GM23338 (cell line): Measurements from ENCODE around the gene CCDC183. TPM values are rescaled to one million over a fixed set of nuclear protein-coding genes. Genes with fewer than 3 reads are reported as not detected.

Experiments
- ATAC-seq: fragments of 200-7000 bp; cut with Tn5 transposase; 3 replicates; pipeline ENCODE4 v1.9.1; 2020
- DNase-seq: peaks from one replicate; pipeline ENCODE4 v3.0.0-alpha.2; 2015; ENCODE audit warnings: low spot score
- H2AFZ ChIP-seq: fragments of 200-600 bp; sonication (generic); 2 replicates; pipeline ENCODE4 v1.8.0; 2016; ENCODE audit warnings: antibody characterized with exemption, mild to moderate bottlenecking, moderate library complexity
- H3F3A ChIP-seq: fragments of 200-600 bp; sonication (generic); replicated peaks from 2 replicates; pipeline ENCODE4 v1.8.0; 2017; ENCODE audit warnings: antibody characterized with exemption, mixed run types, low read depth
- H3K27ac ChIP-seq: fragments of 200-600 bp; sonication (generic); 2 replicates; pipeline ENCODE4 v1.6.1; 2016; ENCODE audit warnings: low read depth
- H3K27me3 ChIP-seq: fragments of 200-600 bp; sonication (generic); 2 replicates; pipeline ENCODE4 v1.8.0; 2016; ENCODE audit warnings: mild to moderate bottlenecking, mixed run types, moderate library complexity; ENCODE audit not compliant: insufficient read depth
- H3K36me3 ChIP-seq: fragments of 200-600 bp; sonication (generic); 2 replicates; pipeline ENCODE4 v1.8.0; 2016; ENCODE audit warnings: mild to moderate bottlenecking; ENCODE audit not compliant: insufficient read depth
- H3K4me1 ChIP-seq: fragments of 200-600 bp; sonication (generic); 2 replicates; pipeline ENCODE4 v1.8.0; 2016; ENCODE audit warnings: mild to moderate bottlenecking, moderate library complexity; ENCODE audit not compliant: insufficient read depth
- H3K4me2 ChIP-seq: fragments of 200-600 bp; sonication (generic); 2 replicates; pipeline ENCODE4 v1.7.1; 2017; ENCODE audit warnings: mixed run types
- H3K4me3 ChIP-seq: fragments of 200-600 bp; sonication (generic); 2 replicates; pipeline ENCODE4 v1.6.1; 2016; ENCODE audit warnings: mixed run types
- H3K79me2 ChIP-seq: fragments of 200-600 bp; sonication (generic); replicated peaks from 2 replicates; pipeline ENCODE4 v1.8.0; 2017; ENCODE audit warnings: mild to moderate bottlenecking; ENCODE audit not compliant: insufficient read depth
- H3K9me2 ChIP-seq: fragments of 200-600 bp; sonication (generic); 2 replicates; pipeline ENCODE4 v1.8.0; 2017; ENCODE audit not compliant: insufficient read depth
- H4K20me1 ChIP-seq: fragments of 200-600 bp; sonication (generic); replicated peaks from 2 replicates; pipeline ENCODE4 v1.8.0; 2017; ENCODE audit warnings: mild to moderate bottlenecking; ENCODE audit not compliant: insufficient read depth
- H3K27ac Mint-ChIP-seq: 2 replicates; pipeline ENCODE4 v1.8.0; 2020; ENCODE audit warnings: inconsistent platforms, mild to moderate bottlenecking, moderate library complexity, mixed read lengths
- H3K27me3 Mint-ChIP-seq: 3 replicates; pipeline ENCODE4 v1.8.0; 2022; ENCODE audit warnings: low read depth, mild to moderate bottlenecking, moderate library complexity, mixed read lengths, inconsistent platforms; ENCODE audit not compliant: insufficient read depth, poor library complexity
- H3K36me3 Mint-ChIP-seq: 3 replicates; pipeline ENCODE4 v1.8.0; 2021; ENCODE audit warnings: low read depth, mild to moderate bottlenecking, inconsistent platforms, moderate library complexity, mixed read lengths
- H3K4me1 Mint-ChIP-seq: 3 replicates; pipeline ENCODE4 v1.8.0; 2020; ENCODE audit warnings: mild to moderate bottlenecking, inconsistent platforms, mixed read lengths
- H3K4me3 Mint-ChIP-seq: 3 replicates; pipeline ENCODE4 v1.8.0; 2021; ENCODE audit warnings: moderate library complexity, mild to moderate bottlenecking, inconsistent platforms, mixed read lengths
- H3K9me3 Mint-ChIP-seq: 3 replicates; pipeline ENCODE4 v1.8.0; 2020; ENCODE audit warnings: moderate library complexity, mild to moderate bottlenecking, inconsistent platforms, mixed read lengths
- CREB1 ChIP-seq: fragments of 250-450 bp; sonication (Bioruptor Pico); IDR thresholded peaks from 2 replicates; pipeline ENCODE4 v1.5.0; 2020; ENCODE audit warnings: low read depth, mild to moderate bottlenecking, moderate library complexity
- EZH2 ChIP-seq: fragments of 200-600 bp; sonication (generic); IDR thresholded peaks from one replicate; pipeline ENCODE4 v1.8.0; 2017; ENCODE audit warnings: antibody characterized with exemption, mild to moderate bottlenecking, low read depth; ENCODE audit not compliant: unreplicated experiment
- EZH2phosphoT487 ChIP-seq: fragments of 200-600 bp; sonication (generic); IDR thresholded peaks from one replicate; pipeline ENCODE4 v1.8.1; 2018; ENCODE audit warnings: antibody characterized with exemption; ENCODE audit not compliant: unreplicated experiment
- JUNB ChIP-seq: IDR thresholded peaks from one replicate; pipeline ENCODE4 v1.6.1; 2016; ENCODE audit warnings: antibody characterized with exemption; ENCODE audit not compliant: unreplicated experiment
- NANOG ChIP-seq: IDR thresholded peaks from 2 replicates; pipeline ENCODE4 v1.6.1; 2016; ENCODE audit warnings: antibody characterized with exemption, borderline replicate concordance
- POLR2AphosphoS5 ChIP-seq: IDR thresholded peaks from 2 replicates; pipeline ENCODE4 v1.6.1; 2016; ENCODE audit warnings: antibody characterized with exemption, low read depth
- STAT1 ChIP-seq: IDR thresholded peaks from one replicate; pipeline ENCODE4 v1.6.1; 2016; ENCODE audit warnings: antibody characterized with exemption; ENCODE audit not compliant: unreplicated experiment
- ZNF114 ChIP-seq: fragments of 250-450 bp; sonication (Bioruptor Pico); IDR thresholded peaks from 2 replicates; pipeline ENCODE4 v1.5.0; 2020; ENCODE audit warnings: mild to moderate bottlenecking, moderate library complexity
- ZNF331 ChIP-seq: fragments of 250-450 bp; sonication (Bioruptor Pico); IDR thresholded peaks from 2 replicates; pipeline ENCODE4 v1.5.0; 2020; ENCODE audit warnings: low read depth, mild to moderate bottlenecking, moderate library complexity
- polyA plus RNA-seq: library from polyadenylated mRNA; unstranded; fragments of >200 nt; fragmentation: Nextera tagmentation; extraction: Ambion mirVana; gene quantifications from 2 replicates; pipeline ENCODE4 v1.2.1, GENCODE V29; 2016
- total RNA-seq: library from RNA; depleted of rRNA; stranded (reverse); fragments of >200 nt; shearing (Covaris generic); gene quantifications from 2 replicates; pipeline ENCODE4 v1.2.3, GENCODE V29; 2014
- TF ChIP-seq, protein P1 (sequence below): IDR thresholded peaks from 2 replicates; pipeline ENCODE4 v1.6.1; 2016; ENCODE audit warnings: antibody characterized with exemption
- TF ChIP-seq, protein P2 (sequence below), 2 experiments: fragments of 200-600 bp in 1 of 2; sonication (generic) in 1 of 2; conservative IDR thresholded peaks; 2 replicates each; pipeline versions ENCODE4 v1.5.1 to v1.6.1; 2016 to 2017; ENCODE audit warnings: antibody characterized with exemption in 2 of 2, low read depth in 2 of 2, mild to moderate bottlenecking in 2 of 2, moderate library complexity in 1 of 2
- TF ChIP-seq, protein P3 (sequence below): IDR thresholded peaks from one replicate; pipeline ENCODE4 v1.6.1; 2018; ENCODE audit warnings: antibody characterized with exemption; ENCODE audit not compliant: unreplicated experiment
- TF ChIP-seq, protein P4 (sequence below): fragments of 250-450 bp; sonication (Bioruptor Pico); IDR thresholded peaks from 2 replicates; pipeline ENCODE4 v1.5.0; 2020; ENCODE audit warnings: mild to moderate bottlenecking, moderate library complexity

The CCDC183 gene
- total and polyA plus RNA-seq, 2 experiments from 2014 or later = 1.1 to 1.2 TPM

DNA sequence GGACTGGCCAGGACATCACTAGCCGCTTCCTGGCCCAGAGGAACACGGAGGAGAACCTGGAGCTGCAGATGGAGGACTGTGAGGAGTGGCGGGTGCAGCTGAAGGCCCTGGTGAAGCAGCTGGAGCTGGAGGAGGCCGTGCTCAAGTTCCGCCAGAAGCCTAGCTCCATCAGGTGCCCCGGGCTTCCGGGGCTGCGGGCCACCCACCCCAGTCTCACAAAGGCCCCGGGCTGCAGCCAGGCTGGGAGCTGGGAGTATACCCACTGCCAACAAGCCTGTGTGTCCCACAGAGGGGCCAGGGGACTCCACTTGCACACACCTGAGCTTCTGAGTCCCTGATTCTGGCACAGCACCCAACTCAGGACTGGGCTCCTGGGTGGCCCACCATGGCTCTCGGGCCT lies 9.9 kb downstream of the CCDC183 start:
- Histone ChIP-seq H3K4me2 (no peak overlapping the region), H3K4me1 (peaks cover 11% of the 10 kb centered on the region; the same call in 1 of the 2 replicates), H3K27me3 (no peaks in the 10 kb centered on the region), H3K27ac (no peak overlapping the region), H3K4me3 (no peak overlapping the region), H4K20me1 (peaks cover 20% of the 10 kb centered on the region), H3K9me2 (no peaks in the 10 kb centered on the region), H3F3A (0 out of 2 replicates have a peak, but pooled peaks cover 6% of the 10 kb centered on the region), H3K79me2 (peaks cover 27% of the 10 kb centered on the region), H3K36me3 (no peaks in the 10 kb centered on the region), H2AFZ (no peak overlapping the region)
- Mint-ChIP-seq H3K9me3 (no peaks in the 10 kb centered on the region; the same call in 2 of the 3 replicates), H3K27ac (no peak overlapping the region), H3K36me3 (peaks cover 24% of the 10 kb centered on the region), H3K4me3 (peak overlapping the region; percentile 88), H3K4me1 (peaks cover 23% of the 10 kb centered on the region), H3K27me3 (peaks cover 31% of the 10 kb centered on the region)
- TF ChIP-seq, protein P1, sequence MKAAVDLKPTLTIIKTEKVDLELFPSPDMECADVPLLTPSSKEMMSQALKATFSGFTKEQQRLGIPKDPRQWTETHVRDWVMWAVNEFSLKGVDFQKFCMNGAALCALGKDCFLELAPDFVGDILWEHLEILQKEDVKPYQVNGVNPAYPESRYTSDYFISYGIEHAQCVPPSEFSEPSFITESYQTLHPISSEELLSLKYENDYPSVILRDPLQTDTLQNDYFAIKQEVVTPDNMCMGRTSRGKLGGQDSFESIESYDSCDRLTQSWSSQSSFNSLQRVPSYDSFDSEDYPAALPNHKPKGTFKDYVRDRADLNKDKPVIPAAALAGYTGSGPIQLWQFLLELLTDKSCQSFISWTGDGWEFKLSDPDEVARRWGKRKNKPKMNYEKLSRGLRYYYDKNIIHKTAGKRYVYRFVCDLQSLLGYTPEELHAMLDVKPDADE = no peak
- TF ChIP-seq, protein P2, sequence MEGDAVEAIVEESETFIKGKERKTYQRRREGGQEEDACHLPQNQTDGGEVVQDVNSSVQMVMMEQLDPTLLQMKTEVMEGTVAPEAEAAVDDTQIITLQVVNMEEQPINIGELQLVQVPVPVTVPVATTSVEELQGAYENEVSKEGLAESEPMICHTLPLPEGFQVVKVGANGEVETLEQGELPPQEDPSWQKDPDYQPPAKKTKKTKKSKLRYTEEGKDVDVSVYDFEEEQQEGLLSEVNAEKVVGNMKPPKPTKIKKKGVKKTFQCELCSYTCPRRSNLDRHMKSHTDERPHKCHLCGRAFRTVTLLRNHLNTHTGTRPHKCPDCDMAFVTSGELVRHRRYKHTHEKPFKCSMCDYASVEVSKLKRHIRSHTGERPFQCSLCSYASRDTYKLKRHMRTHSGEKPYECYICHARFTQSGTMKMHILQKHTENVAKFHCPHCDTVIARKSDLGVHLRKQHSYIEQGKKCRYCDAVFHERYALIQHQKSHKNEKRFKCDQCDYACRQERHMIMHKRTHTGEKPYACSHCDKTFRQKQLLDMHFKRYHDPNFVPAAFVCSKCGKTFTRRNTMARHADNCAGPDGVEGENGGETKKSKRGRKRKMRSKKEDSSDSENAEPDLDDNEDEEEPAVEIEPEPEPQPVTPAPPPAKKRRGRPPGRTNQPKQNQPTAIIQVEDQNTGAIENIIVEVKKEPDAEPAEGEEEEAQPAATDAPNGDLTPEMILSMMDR (conservative IDR thresholded peaks at IDR 0.05; ENCODE audit: low read depth in 2 of 2) = no peak
- no peak for TF ChIP-seq JUNB
- TF ChIP-seq CREB1 (CRISPR knock-in tag) = no peak
- TF ChIP-seq ZNF331 (CRISPR knock-in tag) = no peak
- no peak for TF ChIP-seq NANOG
- no peak for TF ChIP-seq STAT1
- TF ChIP-seq POLR2AphosphoS5 = no peak
- TF ChIP-seq, protein P3, sequence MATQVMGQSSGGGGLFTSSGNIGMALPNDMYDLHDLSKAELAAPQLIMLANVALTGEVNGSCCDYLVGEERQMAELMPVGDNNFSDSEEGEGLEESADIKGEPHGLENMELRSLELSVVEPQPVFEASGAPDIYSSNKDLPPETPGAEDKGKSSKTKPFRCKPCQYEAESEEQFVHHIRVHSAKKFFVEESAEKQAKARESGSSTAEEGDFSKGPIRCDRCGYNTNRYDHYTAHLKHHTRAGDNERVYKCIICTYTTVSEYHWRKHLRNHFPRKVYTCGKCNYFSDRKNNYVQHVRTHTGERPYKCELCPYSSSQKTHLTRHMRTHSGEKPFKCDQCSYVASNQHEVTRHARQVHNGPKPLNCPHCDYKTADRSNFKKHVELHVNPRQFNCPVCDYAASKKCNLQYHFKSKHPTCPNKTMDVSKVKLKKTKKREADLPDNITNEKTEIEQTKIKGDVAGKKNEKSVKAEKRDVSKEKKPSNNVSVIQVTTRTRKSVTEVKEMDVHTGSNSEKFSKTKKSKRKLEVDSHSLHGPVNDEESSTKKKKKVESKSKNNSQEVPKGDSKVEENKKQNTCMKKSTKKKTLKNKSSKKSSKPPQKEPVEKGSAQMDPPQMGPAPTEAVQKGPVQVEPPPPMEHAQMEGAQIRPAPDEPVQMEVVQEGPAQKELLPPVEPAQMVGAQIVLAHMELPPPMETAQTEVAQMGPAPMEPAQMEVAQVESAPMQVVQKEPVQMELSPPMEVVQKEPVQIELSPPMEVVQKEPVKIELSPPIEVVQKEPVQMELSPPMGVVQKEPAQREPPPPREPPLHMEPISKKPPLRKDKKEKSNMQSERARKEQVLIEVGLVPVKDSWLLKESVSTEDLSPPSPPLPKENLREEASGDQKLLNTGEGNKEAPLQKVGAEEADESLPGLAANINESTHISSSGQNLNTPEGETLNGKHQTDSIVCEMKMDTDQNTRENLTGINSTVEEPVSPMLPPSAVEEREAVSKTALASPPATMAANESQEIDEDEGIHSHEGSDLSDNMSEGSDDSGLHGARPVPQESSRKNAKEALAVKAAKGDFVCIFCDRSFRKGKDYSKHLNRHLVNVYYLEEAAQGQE = no peak
- TF ChIP-seq, protein P4, sequence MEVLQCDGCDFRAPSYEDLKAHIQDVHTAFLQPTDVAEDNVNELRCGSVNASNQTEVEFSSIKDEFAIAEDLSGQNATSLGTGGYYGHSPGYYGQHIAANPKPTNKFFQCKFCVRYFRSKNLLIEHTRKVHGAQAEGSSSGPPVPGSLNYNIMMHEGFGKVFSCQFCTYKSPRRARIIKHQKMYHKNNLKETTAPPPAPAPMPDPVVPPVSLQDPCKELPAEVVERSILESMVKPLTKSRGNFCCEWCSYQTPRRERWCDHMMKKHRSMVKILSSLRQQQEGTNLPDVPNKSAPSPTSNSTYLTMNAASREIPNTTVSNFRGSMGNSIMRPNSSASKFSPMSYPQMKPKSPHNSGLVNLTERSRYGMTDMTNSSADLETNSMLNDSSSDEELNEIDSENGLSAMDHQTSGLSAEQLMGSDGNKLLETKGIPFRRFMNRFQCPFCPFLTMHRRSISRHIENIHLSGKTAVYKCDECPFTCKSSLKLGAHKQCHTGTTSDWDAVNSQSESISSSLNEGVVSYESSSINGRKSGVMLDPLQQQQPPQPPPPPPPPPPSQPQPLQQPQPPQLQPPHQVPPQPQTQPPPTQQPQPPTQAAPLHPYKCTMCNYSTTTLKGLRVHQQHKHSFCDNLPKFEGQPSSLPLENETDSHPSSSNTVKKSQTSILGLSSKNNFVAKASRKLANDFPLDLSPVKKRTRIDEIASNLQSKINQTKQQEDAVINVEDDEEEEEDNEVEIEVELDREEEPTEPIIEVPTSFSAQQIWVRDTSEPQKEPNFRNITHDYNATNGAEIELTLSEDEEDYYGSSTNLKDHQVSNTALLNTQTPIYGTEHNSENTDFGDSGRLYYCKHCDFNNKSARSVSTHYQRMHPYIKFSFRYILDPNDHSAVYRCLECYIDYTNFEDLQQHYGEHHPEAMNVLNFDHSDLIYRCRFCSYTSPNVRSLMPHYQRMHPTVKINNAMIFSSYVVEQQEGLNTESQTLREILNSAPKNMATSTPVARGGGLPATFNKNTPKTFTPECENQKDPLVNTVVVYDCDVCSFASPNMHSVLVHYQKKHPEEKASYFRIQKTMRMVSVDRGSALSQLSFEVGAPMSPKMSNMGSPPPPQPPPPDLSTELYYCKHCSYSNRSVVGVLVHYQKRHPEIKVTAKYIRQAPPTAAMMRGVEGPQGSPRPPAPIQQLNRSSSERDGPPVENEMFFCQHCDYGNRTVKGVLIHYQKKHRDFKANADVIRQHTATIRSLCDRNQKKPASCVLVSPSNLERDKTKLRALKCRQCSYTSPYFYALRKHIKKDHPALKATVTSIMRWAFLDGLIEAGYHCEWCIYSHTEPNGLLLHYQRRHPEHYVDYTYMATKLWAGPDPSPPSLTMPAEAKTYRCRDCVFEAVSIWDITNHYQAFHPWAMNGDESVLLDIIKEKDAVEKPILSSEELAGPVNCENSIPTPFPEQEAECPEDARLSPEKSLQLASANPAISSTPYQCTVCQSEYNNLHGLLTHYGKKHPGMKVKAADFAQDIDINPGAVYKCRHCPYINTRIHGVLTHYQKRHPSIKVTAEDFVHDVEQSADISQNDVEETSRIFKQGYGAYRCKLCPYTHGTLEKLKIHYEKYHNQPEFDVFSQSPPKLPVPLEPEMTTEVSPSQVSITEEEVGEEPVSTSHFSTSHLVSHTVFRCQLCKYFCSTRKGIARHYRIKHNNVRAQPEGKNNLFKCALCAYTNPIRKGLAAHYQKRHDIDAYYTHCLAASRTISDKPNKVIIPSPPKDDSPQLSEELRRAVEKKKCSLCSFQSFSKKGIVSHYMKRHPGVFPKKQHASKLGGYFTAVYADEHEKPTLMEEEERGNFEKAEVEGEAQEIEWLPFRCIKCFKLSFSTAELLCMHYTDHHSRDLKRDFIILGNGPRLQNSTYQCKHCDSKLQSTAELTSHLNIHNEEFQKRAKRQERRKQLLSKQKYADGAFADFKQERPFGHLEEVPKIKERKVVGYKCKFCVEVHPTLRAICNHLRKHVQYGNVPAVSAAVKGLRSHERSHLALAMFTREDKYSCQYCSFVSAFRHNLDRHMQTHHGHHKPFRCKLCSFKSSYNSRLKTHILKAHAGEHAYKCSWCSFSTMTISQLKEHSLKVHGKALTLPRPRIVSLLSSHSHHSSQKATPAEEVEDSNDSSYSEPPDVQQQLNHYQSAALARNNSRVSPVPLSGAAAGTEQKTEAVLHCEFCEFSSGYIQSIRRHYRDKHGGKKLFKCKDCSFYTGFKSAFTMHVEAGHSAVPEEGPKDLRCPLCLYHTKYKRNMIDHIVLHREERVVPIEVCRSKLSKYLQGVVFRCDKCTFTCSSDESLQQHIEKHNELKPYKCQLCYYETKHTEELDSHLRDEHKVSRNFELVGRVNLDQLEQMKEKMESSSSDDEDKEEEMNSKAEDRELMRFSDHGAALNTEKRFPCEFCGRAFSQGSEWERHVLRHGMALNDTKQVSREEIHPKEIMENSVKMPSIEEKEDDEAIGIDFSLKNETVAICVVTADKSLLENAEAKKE = no peak
- no peak for TF ChIP-seq EZH2
- no peak for TF ChIP-seq ZNF114
- TF ChIP-seq EZH2phosphoT487 = no peak
- ATAC-seq (no peak), DNase-seq (no peak)
